Measurements from ENCODE around the gene NKAPL.

Gene NKAPL

DNA sequence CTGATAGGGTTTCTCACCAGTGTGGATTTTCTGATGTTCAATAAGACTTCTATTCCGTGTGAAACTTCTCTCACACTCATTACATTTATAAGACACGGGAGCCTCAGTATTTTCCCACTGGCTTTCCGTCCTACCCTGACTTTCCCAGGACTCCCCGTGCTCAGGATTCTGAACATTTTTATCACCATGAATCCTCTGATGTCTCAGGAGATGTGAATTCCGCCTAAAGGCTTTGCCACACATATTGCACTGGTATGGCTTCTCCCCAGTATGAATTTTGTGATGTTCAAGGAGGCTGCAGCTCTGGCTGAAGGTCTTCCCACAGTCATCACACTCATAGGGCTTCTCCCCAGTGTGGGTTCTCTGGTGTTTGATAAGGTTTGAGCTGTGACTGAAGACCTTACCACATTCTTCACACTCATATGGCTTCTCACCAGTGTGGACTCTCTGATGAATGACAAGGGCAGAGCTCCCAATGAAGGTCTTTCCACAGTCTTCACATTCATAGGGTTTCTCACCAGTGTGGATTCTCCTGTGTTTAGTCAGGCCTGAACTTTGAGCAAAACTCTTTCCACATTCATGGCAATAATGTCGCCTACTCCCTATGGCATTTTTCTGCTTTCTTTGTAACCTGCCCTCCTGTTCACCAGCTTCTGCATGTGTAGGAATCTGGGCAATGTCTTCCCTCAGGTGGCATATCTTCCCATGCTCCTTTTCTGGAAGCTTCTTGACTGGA lies 13.7 kb upstream of the NKAPL start:
- in situ Hi-C loops (cut with MboI; ENCODE audit: low sequenced_read_pairs) = no loop called here

DNA sequence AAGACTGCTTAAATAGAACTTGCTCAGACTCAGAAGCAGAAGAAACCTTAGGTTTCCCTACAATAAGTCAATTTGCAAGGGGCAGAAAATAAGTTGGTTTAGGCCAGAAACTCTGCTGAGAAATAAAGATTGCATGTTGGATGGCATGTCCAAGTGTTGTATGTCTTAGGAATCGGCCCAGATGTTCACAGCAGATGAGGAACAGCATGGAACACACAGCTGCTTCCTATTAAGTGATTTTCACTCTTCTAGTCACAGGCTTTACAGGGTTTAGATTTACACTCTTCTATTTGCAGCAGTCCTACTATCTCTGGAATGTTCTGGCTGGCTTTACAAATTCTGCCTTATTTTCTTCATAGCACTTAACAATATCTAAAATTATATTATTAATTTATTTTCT lies 10.2 kb upstream of the NKAPL start:
- in situ Hi-C loops (cut with MboI; ENCODE audit: low sequenced_read_pairs) = no loop called here

DNA sequence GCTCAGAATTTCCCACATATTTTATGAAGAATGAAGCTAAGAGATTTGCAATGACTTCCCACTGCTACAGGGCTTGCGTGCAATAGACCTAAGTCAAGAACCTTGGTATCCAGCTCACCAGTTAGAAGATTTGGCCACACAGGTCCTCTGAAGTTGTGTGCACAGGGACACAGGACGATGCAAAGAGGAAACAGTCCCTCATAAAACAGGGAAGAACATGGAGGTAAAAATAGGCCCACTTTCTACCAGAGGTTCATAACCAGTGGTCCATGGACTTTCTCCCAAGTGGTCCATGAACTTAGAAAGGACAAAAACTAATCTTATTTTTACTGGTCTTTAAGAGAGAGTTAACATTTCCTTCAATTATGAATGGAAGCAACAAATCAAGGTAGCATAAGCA lies 8.3 kb upstream of the NKAPL start:
- in situ Hi-C loops (cut with MboI; ENCODE audit: low sequenced_read_pairs) = no loop called here

DNA sequence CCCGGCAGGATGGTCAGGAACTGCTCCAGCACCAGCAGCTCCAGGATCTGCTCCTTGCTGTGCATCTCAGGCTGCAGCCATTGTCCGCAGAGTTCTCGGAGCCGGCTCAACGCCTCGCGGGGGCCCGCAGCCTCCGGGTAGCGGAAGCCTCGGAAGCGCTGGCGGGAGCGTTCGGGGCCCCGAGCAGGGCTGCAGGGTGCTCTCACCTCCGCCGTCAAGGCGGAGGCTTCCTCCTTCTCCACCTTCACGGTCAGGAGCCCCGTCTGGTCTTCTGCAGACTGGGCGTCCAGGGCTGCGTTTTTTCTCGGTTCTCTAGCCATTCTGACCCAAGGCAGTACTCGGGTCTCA lies 7.5 kb upstream of the NKAPL start:
- in situ Hi-C loops (cut with MboI; ENCODE audit: low sequenced_read_pairs) = no loop called here

DNA sequence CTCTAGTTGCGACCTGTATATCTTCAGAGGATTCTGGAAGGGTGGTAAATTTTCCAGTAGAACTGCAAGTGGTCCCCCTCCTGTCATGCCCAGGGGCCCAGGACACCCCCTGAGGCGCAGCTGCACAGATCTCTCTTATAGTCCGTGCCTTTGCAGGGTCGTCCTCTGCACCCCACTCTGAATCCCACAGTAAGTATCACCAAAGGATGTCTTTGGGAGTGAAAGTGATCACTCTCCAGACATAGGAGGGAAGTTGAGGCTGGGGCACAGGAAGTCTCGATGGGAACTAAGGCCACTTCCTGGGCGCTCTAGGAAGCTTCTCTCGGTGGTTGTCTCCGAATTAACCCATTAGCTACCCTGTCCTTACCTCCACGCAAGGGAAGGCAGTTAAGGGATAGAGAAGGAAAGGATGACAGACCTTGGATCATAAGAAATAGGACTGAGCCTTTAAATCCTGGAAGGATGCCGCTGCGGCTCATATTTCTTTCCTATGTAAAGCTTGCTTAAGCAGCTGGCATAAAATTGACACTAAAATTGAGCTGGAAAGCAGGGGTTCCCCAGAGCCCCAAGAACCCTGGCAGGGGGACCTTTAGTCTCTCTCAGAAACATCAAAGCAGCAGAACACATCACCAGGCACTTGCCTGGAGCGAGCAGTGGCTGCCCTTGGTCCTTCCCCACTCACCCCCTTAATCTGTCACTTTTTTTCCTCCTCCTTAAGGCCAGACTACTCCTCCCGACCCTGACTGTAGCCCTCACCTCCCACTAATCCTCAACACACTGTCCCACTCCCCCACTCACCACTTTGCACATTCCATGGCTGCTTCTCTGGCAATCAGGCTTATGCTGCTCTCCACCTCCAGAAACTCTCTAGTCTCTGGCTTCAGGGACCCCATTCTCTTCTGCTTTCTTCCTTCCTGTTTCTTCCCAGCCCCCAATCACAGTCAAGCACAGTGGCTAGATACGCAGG lies 6.8 kb upstream of the NKAPL start, which contains the start of gene ZKSCAN4:
Gene ZKSCAN4 (minus strand): TSS at position 261 of the 967 bp plus-strand sequence. CDS start 289 bp downstream, outside the sequence.
- in situ Hi-C loops (cut with MboI; ENCODE audit: low sequenced_read_pairs) = no loop called here

DNA sequence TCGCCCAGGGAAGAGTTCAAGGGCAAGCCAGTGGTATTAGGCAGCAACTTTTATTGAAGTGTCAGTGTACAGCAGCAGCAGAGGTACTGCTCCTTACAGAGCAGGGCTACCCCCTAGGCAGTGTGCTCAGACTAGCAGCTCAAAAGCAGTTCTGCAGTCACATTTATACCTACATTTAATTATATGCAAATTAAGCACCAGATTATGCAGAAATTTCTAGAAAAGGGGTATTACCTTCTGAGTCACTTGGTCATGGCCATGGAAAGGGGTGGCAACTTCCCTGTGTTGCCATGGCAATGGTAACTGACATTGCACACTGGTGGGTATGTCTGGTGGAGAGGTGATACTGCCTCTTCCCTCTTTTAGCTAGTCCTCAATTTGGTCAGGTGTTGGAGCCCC lies 5.0 kb upstream of the NKAPL start:
- in situ Hi-C loops (cut with MboI; ENCODE audit: low sequenced_read_pairs) = no loop called here

DNA sequence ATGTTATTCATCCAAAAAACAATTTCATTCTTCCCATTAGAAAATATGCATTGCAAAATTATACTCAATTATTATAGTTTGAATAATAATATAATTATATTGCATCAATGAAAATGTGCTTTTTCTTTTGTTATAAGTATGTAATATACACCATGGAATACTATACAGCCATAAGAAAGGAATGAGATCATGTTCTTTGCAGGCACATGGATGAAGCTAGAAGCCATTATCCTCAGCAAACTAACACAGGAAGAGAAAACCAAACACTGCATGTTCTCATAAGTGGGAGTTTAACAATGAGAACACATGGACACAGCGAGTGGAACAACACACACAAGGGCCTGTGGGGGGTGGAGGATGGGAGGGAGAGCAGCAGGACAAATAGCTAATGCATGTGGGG lies 2.1 kb upstream of the NKAPL start:
- in situ Hi-C loops (cut with MboI; ENCODE audit: low sequenced_read_pairs) = no loop called here

DNA sequence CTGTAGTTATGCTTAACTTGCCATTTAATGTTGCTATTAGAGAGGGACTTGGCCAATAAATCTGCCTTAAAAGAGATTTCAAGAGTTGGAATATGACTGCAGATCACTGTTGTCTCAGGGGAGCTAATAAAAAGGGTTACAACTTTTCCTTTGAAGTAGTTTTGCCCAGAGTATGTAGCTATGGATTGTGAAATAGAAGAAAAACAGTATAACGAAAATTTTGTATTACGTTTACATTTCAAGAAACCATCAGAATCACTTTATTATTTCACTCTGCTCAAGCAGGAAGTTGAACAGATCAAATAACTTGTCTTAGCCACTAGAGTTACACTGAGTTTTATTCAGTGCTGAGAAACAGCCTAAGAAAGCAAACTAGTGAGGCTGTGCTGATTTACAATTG lies 4.8 kb downstream of the NKAPL start:
- in situ Hi-C loops (cut with MboI; ENCODE audit: low sequenced_read_pairs) = no loop called here

DNA sequence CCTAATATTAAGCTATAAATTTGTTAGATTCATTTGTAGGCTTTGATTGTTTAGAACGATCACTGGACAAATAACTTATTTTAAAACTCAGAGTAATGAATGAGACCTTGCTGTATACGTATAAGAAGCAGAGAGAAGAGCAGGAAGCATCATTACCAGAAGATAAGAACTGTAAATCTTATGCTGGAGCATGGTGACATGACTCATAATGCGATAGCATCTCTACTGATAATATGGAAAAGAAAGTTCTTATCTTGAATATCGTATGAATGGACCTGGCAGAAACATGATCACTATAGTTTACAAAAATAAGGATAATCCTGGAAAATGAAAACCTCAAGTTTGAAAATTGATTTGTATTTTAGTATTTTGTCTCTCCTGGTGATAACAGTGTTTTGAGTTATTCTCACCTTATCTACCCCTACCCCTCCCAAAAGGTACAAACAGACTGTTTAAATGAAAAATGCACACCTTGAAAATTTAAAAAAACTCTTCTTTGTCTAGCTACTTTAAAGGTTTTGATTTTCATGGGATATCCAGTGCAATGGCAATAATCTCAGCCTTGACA lies 5.8 kb downstream of the NKAPL start:
- in situ Hi-C loops (cut with MboI; ENCODE audit: low sequenced_read_pairs) = no loop called here

DNA sequence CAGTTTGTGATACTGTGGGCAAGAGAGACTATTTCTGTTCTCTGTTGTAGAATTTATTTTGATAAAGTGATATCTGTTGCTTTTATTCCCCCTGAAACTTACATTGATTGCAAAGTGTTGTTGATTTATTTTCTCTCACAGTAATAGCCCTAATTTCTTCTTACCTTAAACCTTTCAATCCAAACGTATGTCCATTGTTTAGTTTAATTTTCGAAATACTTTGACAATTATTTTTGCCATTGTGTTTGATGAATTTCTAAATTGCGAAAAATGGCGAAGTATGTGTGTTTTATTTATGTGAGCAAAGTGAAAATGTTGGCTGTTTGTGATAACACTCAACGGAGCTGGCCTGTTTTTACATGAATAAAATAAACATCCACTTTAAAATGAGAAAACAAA lies 7.5 kb downstream of the NKAPL start:
- in situ Hi-C loops (cut with MboI; ENCODE audit: low sequenced_read_pairs) = no loop called here

DNA sequence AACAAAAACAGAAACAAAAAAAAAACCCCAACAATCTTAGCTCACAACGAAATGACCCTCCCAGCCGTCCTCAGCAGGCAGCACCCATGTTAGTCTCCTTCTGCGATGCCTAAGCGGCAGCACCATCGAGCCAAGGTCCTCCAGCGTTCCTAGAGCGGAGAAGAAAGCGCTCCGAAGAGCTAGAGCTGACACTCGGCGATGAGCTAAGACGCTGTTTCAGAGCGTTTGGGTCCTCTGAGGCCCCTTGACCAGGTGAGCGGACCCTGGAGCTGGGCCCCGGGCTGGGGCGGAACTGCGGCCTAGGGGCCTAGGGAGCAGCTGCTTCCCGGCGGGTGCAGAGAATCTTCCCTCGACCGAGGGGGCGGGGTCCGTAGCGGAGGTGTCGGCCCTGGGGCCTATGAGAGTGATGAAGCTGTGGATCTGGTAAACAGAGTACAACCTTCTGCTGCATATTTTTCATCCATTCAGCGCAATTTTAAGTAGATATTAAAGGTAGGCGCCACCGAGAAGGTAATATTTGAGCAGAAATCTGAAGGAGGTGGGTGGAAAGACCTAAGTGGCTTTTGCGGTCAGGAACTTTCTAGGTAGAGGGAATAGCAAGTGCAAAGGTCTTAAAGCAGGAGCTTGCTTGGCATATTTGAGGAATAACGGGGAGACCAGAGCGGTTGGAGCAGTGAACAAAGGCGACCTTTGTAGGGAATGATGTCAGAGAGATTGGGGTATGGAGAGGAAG lies 8.0 kb downstream of the NKAPL start, which contains the start of gene ZSCAN26:
Gene ZSCAN26 (plus strand): TSS at position 182 of the 733 bp plus-strand sequence. CDS start 4,777 bp downstream, outside the sequence.
- in situ Hi-C loops (cut with MboI; ENCODE audit: low sequenced_read_pairs) = no loop called here

DNA sequence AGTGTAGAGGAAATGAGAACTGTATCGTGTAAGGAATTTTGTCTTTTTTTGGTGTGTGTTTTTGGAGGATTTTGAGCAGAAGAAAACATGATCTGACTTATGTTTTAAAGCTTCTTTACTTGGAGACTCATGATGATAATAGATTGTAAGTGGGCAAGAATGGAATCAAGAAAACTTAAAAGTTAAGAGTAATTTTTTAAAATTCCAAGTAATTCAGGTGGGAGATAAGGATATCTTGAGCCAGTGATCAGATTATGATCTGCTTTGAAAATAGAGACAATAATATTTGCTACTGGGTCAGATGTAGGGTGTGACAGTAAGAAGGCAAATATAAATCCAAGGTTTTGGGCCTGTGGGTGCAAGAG lies 8.6 kb downstream of the NKAPL start:
- in situ Hi-C loops (cut with MboI; ENCODE audit: low sequenced_read_pairs) = no loop called here

DNA sequence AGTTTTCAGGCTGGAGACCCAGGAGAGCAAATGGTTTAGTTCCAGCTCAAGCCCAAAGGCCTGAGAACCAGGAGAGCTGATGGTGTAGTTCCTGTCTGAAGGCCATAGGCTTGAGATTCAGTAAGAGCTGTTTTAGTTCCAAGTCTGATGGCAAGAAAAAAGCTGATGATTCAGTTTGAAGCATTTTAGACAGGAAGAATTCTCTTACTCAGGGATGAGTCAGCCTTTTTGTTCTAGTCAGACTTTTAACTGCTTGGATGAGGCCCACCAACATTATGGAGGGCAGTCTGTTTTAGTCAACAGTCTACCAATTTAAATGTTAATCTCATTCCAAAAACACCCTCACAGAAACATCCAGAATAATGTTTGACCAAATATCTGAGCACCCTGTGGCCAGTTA lies 10.4 kb downstream of the NKAPL start:
- in situ Hi-C loops (cut with MboI; ENCODE audit: low sequenced_read_pairs) = no loop called here

DNA sequence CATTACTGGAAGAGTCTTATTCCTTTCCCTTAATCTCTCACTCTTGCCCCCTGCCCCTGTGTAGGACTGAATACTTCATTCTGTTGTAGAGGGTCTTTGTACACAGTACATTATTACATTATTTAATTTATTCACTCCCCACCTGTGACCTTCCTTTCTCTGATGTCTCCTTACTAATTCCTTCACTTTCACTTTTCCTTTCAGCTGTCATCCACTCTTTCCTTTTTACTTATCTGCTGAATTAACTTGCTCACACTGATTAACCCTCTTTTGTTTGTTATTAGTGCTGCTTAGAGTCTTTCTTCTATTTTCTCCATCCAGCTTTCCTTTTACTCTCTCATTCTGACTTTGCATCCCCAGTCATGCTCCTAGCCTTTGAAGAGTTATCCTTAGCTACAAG lies 15.8 kb downstream of the NKAPL start:
- in situ Hi-C loops (cut with MboI; ENCODE audit: low sequenced_read_pairs) = no loop called here

DNA sequence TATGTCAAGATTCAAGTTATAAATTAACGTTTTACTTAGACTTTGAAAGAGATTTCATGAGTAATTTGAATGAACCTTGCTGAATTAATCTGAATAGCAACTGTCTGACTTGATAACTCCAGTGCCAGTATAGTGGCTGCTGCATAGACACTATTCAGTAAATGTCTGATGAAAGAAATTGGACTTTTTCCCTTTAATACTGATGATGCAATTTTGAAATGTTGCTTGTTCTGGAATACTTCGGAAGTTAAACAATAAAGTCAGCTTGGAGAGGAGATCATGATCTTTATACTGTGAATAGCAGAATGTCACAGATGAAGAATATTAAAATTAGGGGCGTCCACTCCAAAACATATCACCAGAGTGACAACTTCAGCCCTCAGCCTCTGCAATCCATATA lies 18.6 kb downstream of the NKAPL start:
- in situ Hi-C loops (cut with MboI; ENCODE audit: low sequenced_read_pairs) = no loop called here

DNA sequence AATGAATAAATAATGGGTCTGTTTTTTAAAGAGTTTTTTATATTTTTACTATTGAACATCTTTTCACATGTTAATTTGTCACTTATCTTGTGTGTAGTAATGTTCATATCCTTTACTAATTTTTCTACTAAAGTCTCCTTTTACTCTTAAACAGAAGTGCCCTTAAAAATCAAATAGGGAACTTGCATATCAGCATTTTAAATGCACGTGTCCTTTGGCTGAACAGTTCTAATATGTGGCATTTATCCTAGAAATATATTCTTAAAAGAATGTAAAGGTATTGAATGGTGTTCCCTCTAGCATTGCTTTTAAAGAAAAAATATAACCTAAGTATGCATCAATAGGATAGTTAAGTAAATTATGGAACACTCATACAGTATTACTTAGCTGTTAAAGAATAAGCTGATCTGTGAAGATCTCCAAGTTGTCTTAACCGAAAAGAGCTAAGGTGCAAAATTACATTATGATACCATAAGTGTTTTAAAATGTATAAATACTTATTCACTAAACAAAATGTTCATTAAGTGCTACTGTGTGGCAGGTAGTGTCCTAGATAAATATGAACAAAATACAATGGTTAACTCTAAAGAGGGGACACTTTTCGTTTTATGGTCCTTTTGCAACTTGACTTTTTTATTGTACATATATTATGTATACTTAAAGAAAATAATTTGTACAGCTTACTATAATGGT lies 21.6 kb downstream of the NKAPL start:
- in situ Hi-C loops (cut with MboI; ENCODE audit: low sequenced_read_pairs) = no loop called here

DNA sequence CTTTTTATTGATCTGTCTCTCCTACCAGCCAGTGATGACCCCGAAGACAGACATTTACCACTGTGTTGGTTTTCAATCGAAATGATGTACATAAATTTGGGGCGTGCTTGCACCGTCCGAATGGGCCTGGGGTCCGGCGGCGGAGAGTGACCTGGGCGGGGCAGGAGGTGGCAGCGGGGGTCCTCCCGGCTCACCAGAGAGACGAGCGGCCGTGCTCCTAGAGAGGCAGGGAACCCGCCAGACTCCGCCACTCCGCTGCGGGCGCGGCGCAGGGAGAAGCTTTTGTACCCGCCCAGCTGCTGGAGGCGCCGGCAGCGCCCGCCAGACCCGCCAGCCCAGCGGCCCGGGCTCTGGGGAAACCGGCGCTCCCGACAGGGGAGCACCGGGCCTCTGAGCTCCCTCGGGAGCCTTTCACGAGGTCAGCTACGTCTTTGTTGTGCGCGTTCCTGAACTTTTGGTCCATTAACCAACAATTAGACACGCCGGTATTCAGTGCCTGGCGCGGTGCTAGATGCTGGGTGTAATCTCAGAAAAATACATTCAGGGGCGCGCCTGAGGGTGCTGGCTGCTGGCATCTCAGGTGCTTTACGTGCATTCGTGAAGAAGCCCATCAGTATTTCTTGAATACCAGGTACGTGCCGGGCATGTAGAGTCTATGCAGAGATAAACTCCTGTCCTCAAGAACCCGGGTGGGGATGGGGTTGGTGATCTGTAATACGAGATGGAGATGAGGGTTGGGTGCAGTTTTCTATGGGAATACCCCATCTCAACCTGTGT lies 22.4 kb downstream of the NKAPL start, which contains the start of gene PGBD1:
Gene PGBD1 (plus strand): TSS at position 285 of the 777 bp plus-strand sequence. CDS start 2,242 bp downstream, outside the sequence.
- in situ Hi-C loops (cut with MboI; ENCODE audit: low sequenced_read_pairs) = no loop called here

DNA sequence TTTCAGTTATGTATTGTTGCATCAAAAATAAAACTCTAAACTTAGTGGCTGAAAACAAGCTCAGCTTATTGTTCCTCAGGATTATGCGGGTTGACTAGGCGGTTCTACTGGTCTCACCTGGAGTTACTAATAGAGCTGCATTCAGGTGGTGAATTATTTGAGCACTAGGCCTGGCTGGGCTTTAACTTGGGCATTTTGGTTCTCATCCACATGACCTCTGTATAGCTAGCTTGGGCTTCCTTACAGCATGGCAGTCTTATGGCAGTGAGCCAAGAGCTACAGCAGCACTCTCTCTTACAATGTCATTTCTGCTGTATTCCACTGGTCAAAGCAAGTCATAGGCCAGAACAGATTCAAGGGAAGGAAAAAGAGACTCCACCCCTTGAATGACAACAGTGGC lies 23.8 kb downstream of the NKAPL start:
- in situ Hi-C loops (cut with MboI; ENCODE audit: low sequenced_read_pairs) = no loop called here

DNA sequence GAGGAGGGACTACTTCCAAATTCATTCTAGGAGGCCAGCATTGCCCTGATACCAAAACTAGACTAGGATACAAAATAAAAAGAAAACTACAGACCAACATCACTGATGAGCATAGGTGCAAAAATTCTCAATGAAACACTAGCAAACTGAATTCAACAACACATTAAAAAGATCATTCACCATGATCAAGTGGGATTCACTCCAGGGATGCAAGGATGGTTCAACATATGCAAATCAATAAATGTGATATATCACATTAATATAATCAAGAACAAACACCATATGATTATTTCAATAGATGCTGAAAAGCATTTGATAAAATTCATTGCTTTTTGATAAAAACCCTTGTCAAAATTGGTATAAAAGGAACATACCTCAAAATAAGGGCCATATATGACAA lies 32.5 kb downstream of the NKAPL start:
- in situ Hi-C loops (cut with MboI; ENCODE audit: low sequenced_read_pairs) = no loop called here

DNA sequence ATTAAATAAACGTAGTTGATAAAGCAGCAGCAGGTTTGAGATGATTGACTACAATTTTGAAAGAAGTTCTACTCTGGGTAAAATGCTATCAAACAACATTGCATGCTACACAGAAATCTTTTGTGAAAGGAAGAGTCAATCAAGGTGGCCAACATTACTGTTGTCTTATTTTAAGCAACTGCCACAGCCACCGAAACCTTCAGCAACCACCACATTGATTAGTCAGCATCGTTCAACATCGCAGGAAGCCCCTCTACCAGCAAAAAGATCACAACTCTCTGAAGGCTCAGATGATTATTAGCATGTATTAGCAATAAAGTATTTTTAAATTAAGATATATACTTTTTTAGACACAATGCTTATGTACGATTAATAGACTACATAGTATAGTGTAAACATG lies 36.2 kb downstream of the NKAPL start:
- in situ Hi-C loops (cut with MboI; ENCODE audit: low sequenced_read_pairs) = no loop called here
